GM23338 (cell line): ENCODE data around the gene ZNF516. TPM values are rescaled to one million over a fixed set of nuclear protein-coding genes. Genes with fewer than 3 reads are reported as not detected.

Experiments
- ATAC-seq: fragments of 200-7000 bp; cut with Tn5 transposase; 3 replicates; pipeline ENCODE4 v1.9.1; 2020
- DNase-seq: peaks from one replicate; pipeline ENCODE4 v3.0.0-alpha.2; 2015; ENCODE audit warnings: low spot score
- H2AFZ ChIP-seq: fragments of 200-600 bp; sonication (generic); 2 replicates; pipeline ENCODE4 v1.8.0; 2016; ENCODE audit warnings: antibody characterized with exemption, mild to moderate bottlenecking, moderate library complexity
- H3F3A ChIP-seq: fragments of 200-600 bp; sonication (generic); replicated peaks from 2 replicates; pipeline ENCODE4 v1.8.0; 2017; ENCODE audit warnings: antibody characterized with exemption, mixed run types, low read depth
- H3K27ac ChIP-seq: fragments of 200-600 bp; sonication (generic); 2 replicates; pipeline ENCODE4 v1.6.1; 2016; ENCODE audit warnings: low read depth
- H3K27me3 ChIP-seq: fragments of 200-600 bp; sonication (generic); 2 replicates; pipeline ENCODE4 v1.8.0; 2016; ENCODE audit warnings: mild to moderate bottlenecking, mixed run types, moderate library complexity; ENCODE audit not compliant: insufficient read depth
- H3K36me3 ChIP-seq: fragments of 200-600 bp; sonication (generic); 2 replicates; pipeline ENCODE4 v1.8.0; 2016; ENCODE audit warnings: mild to moderate bottlenecking; ENCODE audit not compliant: insufficient read depth
- H3K4me1 ChIP-seq: fragments of 200-600 bp; sonication (generic); 2 replicates; pipeline ENCODE4 v1.8.0; 2016; ENCODE audit warnings: mild to moderate bottlenecking, moderate library complexity; ENCODE audit not compliant: insufficient read depth
- H3K4me2 ChIP-seq: fragments of 200-600 bp; sonication (generic); 2 replicates; pipeline ENCODE4 v1.7.1; 2017; ENCODE audit warnings: mixed run types
- H3K4me3 ChIP-seq: fragments of 200-600 bp; sonication (generic); 2 replicates; pipeline ENCODE4 v1.6.1; 2016; ENCODE audit warnings: mixed run types
- H3K79me2 ChIP-seq: fragments of 200-600 bp; sonication (generic); replicated peaks from 2 replicates; pipeline ENCODE4 v1.8.0; 2017; ENCODE audit warnings: mild to moderate bottlenecking; ENCODE audit not compliant: insufficient read depth
- H3K9me2 ChIP-seq: fragments of 200-600 bp; sonication (generic); 2 replicates; pipeline ENCODE4 v1.8.0; 2017; ENCODE audit not compliant: insufficient read depth
- H4K20me1 ChIP-seq: fragments of 200-600 bp; sonication (generic); replicated peaks from 2 replicates; pipeline ENCODE4 v1.8.0; 2017; ENCODE audit warnings: mild to moderate bottlenecking; ENCODE audit not compliant: insufficient read depth
- H3K27ac Mint-ChIP-seq: 2 replicates; pipeline ENCODE4 v1.8.0; 2020; ENCODE audit warnings: inconsistent platforms, mild to moderate bottlenecking, moderate library complexity, mixed read lengths
- H3K27me3 Mint-ChIP-seq: 3 replicates; pipeline ENCODE4 v1.8.0; 2022; ENCODE audit warnings: low read depth, mild to moderate bottlenecking, moderate library complexity, mixed read lengths, inconsistent platforms; ENCODE audit not compliant: insufficient read depth, poor library complexity
- H3K36me3 Mint-ChIP-seq: 3 replicates; pipeline ENCODE4 v1.8.0; 2021; ENCODE audit warnings: low read depth, mild to moderate bottlenecking, inconsistent platforms, moderate library complexity, mixed read lengths
- H3K4me1 Mint-ChIP-seq: 3 replicates; pipeline ENCODE4 v1.8.0; 2020; ENCODE audit warnings: mild to moderate bottlenecking, inconsistent platforms, mixed read lengths
- H3K4me3 Mint-ChIP-seq: 3 replicates; pipeline ENCODE4 v1.8.0; 2021; ENCODE audit warnings: moderate library complexity, mild to moderate bottlenecking, inconsistent platforms, mixed read lengths
- H3K9me3 Mint-ChIP-seq: 3 replicates; pipeline ENCODE4 v1.8.0; 2020; ENCODE audit warnings: moderate library complexity, mild to moderate bottlenecking, inconsistent platforms, mixed read lengths
- CREB1 ChIP-seq: fragments of 250-450 bp; sonication (Bioruptor Pico); IDR thresholded peaks from 2 replicates; pipeline ENCODE4 v1.5.0; 2020; ENCODE audit warnings: low read depth, mild to moderate bottlenecking, moderate library complexity
- EZH2 ChIP-seq: fragments of 200-600 bp; sonication (generic); IDR thresholded peaks from one replicate; pipeline ENCODE4 v1.8.0; 2017; ENCODE audit warnings: antibody characterized with exemption, mild to moderate bottlenecking, low read depth; ENCODE audit not compliant: unreplicated experiment
- EZH2phosphoT487 ChIP-seq: fragments of 200-600 bp; sonication (generic); IDR thresholded peaks from one replicate; pipeline ENCODE4 v1.8.1; 2018; ENCODE audit warnings: antibody characterized with exemption; ENCODE audit not compliant: unreplicated experiment
- POLR2AphosphoS5 ChIP-seq: IDR thresholded peaks from 2 replicates; pipeline ENCODE4 v1.6.1; 2016; ENCODE audit warnings: antibody characterized with exemption, low read depth
- STAT1 ChIP-seq: IDR thresholded peaks from one replicate; pipeline ENCODE4 v1.6.1; 2016; ENCODE audit warnings: antibody characterized with exemption; ENCODE audit not compliant: unreplicated experiment
- ZNF331 ChIP-seq: fragments of 250-450 bp; sonication (Bioruptor Pico); IDR thresholded peaks from 2 replicates; pipeline ENCODE4 v1.5.0; 2020; ENCODE audit warnings: low read depth, mild to moderate bottlenecking, moderate library complexity
- polyA plus RNA-seq: library from polyadenylated mRNA; unstranded; fragments of >200 nt; fragmentation: Nextera tagmentation; extraction: Ambion mirVana; gene quantifications from 2 replicates; pipeline ENCODE4 v1.2.1, GENCODE V29; 2016
- total RNA-seq: library from RNA; depleted of rRNA; stranded (reverse); fragments of >200 nt; shearing (Covaris generic); gene quantifications from 2 replicates; pipeline ENCODE4 v1.2.3, GENCODE V29; 2014
- TF ChIP-seq, protein P1 (sequence below): IDR thresholded peaks from one replicate; pipeline ENCODE4 v1.6.1; 2018; ENCODE audit warnings: antibody characterized with exemption; ENCODE audit not compliant: unreplicated experiment
- TF ChIP-seq, protein P2 (sequence below): IDR thresholded peaks from 2 replicates; pipeline ENCODE4 v1.6.1; 2016; ENCODE audit warnings: antibody characterized with exemption
- TF ChIP-seq, protein P3 (sequence below), 2 experiments: fragments of 200-600 bp in 1 of 2; sonication (generic) in 1 of 2; conservative IDR thresholded peaks; 2 replicates each; pipeline versions ENCODE4 v1.5.1 to v1.6.1; 2016 to 2017; ENCODE audit warnings: antibody characterized with exemption in 2 of 2, low read depth in 2 of 2, mild to moderate bottlenecking in 2 of 2, moderate library complexity in 1 of 2

The ZNF516 gene
- total and polyA plus RNA-seq, 2 experiments from 2014 or later, result 11.9 to 24.2 TPM

DNA sequence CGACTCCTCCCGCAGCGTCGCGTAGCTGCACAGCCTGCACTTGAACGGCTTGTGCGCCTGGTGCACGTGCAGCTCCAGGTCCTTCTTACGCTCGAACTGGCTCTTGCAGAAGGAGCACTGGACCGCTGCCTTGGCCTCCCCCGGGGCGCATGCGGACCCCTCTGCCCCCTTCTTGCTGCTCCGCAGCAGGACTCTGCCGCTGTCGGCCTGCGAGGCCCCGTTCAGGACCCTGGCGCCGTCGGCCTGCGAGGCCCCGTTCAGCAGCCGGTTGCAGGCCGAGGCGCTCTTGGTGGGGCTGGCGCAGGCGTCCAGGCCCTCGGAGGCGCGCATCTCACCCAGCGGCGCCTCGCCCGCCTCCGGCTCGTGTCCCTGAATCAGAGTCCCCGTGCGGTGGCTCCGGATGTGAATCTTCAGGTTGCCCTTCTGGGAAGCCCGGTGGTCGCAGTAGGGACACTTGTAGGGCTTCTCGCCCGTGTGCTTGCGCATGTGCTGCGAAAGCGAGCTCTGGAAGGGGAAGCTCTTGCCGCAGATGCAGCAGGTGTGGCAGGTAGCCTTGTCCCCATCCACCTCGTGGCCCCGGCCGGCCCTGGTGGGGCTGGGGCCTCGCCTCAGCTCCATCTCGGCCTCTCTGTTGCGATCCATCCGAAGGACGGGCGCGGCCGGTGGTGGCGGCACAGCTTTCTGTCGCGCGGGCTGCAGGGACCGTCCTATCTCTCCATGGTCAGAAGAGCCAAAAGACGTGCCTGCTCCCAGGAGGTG, 52.5 kb downstream of the ZNF516 start (continued):
- TF ChIP-seq, protein P1, sequence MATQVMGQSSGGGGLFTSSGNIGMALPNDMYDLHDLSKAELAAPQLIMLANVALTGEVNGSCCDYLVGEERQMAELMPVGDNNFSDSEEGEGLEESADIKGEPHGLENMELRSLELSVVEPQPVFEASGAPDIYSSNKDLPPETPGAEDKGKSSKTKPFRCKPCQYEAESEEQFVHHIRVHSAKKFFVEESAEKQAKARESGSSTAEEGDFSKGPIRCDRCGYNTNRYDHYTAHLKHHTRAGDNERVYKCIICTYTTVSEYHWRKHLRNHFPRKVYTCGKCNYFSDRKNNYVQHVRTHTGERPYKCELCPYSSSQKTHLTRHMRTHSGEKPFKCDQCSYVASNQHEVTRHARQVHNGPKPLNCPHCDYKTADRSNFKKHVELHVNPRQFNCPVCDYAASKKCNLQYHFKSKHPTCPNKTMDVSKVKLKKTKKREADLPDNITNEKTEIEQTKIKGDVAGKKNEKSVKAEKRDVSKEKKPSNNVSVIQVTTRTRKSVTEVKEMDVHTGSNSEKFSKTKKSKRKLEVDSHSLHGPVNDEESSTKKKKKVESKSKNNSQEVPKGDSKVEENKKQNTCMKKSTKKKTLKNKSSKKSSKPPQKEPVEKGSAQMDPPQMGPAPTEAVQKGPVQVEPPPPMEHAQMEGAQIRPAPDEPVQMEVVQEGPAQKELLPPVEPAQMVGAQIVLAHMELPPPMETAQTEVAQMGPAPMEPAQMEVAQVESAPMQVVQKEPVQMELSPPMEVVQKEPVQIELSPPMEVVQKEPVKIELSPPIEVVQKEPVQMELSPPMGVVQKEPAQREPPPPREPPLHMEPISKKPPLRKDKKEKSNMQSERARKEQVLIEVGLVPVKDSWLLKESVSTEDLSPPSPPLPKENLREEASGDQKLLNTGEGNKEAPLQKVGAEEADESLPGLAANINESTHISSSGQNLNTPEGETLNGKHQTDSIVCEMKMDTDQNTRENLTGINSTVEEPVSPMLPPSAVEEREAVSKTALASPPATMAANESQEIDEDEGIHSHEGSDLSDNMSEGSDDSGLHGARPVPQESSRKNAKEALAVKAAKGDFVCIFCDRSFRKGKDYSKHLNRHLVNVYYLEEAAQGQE, result no peak
- TF ChIP-seq ZNF331 (no peak), EZH2phosphoT487 (no peak), EZH2 (no peak), POLR2AphosphoS5 (no peak), CREB1 (CRISPR knock-in tag) (no peak)
- TF ChIP-seq, protein P2, sequence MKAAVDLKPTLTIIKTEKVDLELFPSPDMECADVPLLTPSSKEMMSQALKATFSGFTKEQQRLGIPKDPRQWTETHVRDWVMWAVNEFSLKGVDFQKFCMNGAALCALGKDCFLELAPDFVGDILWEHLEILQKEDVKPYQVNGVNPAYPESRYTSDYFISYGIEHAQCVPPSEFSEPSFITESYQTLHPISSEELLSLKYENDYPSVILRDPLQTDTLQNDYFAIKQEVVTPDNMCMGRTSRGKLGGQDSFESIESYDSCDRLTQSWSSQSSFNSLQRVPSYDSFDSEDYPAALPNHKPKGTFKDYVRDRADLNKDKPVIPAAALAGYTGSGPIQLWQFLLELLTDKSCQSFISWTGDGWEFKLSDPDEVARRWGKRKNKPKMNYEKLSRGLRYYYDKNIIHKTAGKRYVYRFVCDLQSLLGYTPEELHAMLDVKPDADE, result no peak

DNA sequence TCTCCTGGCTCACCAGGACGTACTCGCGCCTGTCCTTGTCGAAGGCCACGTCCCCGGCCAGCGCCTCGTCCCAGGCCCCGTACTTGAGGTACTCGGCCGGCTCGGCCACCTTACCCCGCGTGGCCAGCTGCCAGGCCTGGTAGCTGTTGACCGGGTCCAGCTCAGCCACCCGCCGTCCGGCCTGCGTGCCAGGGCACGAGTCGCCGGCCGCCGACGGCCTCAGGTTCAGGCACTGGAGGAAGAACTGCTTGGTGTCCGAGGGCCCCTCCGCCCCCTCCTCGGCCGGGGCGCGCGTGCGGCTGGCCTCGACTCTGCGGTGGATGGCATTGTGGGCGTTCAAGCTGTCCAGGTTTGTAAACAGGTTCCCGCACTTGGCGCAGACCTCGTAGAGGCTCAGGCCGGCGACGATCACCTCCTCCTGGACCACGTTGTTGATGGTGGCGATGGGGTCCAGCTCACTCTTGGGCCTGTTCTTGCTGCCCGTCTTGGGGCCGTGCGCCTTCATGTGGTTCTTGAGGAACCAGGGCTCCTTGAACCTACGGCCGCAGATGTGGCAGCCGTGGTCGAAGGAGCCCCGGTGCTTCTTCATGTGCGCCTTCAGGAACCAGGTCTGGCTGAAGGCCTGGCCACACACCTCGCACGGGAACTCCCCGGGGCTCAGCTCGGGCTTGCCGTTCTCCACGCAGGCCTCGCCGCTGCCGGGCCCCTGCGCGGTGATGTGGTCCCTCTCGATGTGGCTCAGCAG, 53.2 kb downstream of the ZNF516 start:
- Mint-ChIP-seq H3K4me1 (peaks cover 25% of the 10 kb centered on the region), H3K27ac (no peak overlapping the region), H3K4me3 (no peak overlapping the region), H3K36me3 (peaks cover 4% of the 10 kb centered on the region), H3K9me3 (no peaks in the 10 kb centered on the region), H3K27me3 (peaks cover 3% of the 10 kb centered on the region)
- H3K9me2 ChIP-seq, result no peaks in the 10 kb centered on the region
- 0 out of 2 replicates have a peak, but pooled peaks cover 2% of the 10 kb centered on the region for H4K20me1 ChIP-seq
- H3K27me3 ChIP-seq, result no peaks in the 10 kb centered on the region
- DNase-seq, result no peak
- H3F3A ChIP-seq, result no peaks in the 10 kb centered on the region
- no peak overlapping the region for H2AFZ ChIP-seq
- no peak overlapping the region for H3K27ac ChIP-seq
- H3K79me2 ChIP-seq, result peaks cover 17% of the 10 kb centered on the region; the same call in 1 of the 2 replicates
- H3K4me1 ChIP-seq, result 0 out of 2 replicates have a peak, but pooled peaks cover 6% of the 10 kb centered on the region
- no peak overlapping the region for H3K4me2 ChIP-seq
- H3K36me3 ChIP-seq, result no peaks in the 10 kb centered on the region
- ATAC-seq, result no peak
- no peak overlapping the region for H3K4me3 ChIP-seq
- TF ChIP-seq EZH2phosphoT487 (no peak), STAT1 (no peak), POLR2AphosphoS5 (no peak)
- TF ChIP-seq, protein P2, result no peak
- TF ChIP-seq, protein P1, result no peak
- TF ChIP-seq, protein P3, sequence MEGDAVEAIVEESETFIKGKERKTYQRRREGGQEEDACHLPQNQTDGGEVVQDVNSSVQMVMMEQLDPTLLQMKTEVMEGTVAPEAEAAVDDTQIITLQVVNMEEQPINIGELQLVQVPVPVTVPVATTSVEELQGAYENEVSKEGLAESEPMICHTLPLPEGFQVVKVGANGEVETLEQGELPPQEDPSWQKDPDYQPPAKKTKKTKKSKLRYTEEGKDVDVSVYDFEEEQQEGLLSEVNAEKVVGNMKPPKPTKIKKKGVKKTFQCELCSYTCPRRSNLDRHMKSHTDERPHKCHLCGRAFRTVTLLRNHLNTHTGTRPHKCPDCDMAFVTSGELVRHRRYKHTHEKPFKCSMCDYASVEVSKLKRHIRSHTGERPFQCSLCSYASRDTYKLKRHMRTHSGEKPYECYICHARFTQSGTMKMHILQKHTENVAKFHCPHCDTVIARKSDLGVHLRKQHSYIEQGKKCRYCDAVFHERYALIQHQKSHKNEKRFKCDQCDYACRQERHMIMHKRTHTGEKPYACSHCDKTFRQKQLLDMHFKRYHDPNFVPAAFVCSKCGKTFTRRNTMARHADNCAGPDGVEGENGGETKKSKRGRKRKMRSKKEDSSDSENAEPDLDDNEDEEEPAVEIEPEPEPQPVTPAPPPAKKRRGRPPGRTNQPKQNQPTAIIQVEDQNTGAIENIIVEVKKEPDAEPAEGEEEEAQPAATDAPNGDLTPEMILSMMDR (conservative IDR thresholded peaks at IDR 0.05; ENCODE audit: low read depth in 2 of 2), result no peak
